GM18507 (cell line): ENCODE results near the gene SYNPO.
A peak's percentile ranks its signal among the peaks of the same experiment; 100 is the strongest.

Experiments
- DNase-seq: peaks from one replicate; pipeline ENCODE4 v3.0.0; 2011; ENCODE audit warnings: low read depth; ENCODE audit not compliant: insufficient read length; ENCODE audit errors: extremely low spot score
- FAIRE-seq: peaks from 2 replicates; lab custom pipeline; 2011; peaks lifted over from hg19 to GRCh38; lab: Jason Lieb, UNC

The SYNPO gene

GRCh38 chr5:150671509-150672236 lies 31.2 kb downstream of the SYNPO start:
- FAIRE-seq (no peak), DNase-seq (no peak)

GRCh38 chr5:150672237-150672883 lies 31.9 kb downstream of the SYNPO start:
- FAIRE-seq (no peak), DNase-seq (no peak)

- no peak for DNase-seq
- FAIRE-seq: no peak
These were observed 32.4 kb downstream of the SYNPO start for GRCh38 chr5:150672884-150673275.

GRCh38 chr5:150674341-150674821 lies 33.9 kb downstream of the SYNPO start:
- FAIRE-seq: no peak

GRCh38 chr5:150675069-150675468 lies 34.6 kb downstream of the SYNPO start:
- FAIRE-seq (no peak), DNase-seq (no peak)

More at GRCh38 chr5:150674341-150674821, 33.9 kb downstream of the SYNPO start:
- DNase-seq: no peak

- FAIRE-seq: no peak
These were observed 36.1 kb downstream of the SYNPO start for GRCh38 chr5:150676578-150676977.

GRCh38 chr5:150689120-150689519 lies 48.7 kb downstream of the SYNPO start:
- DNase-seq (no peak), FAIRE-seq (no peak)

More at GRCh38 chr5:150676578-150676977, 36.1 kb downstream of the SYNPO start:
- no peak for DNase-seq

GRCh38 chr5:150690760-150691159 lies 50.3 kb downstream of the SYNPO start:
- FAIRE-seq: no peak

GRCh38 chr5:150692276-150692675 lies 51.8 kb downstream of the SYNPO start:
- FAIRE-seq: no peak
- DNase-seq: no peak

More at GRCh38 chr5:150690760-150691159, 50.3 kb downstream of the SYNPO start:
- no peak for DNase-seq

- DNase-seq: no peak
- no peak for FAIRE-seq
These were observed 54.2 kb downstream of the SYNPO start for GRCh38 chr5:150694612-150695011.

- FAIRE-seq (no peak), DNase-seq (no peak)
These were observed 59.8 kb downstream of the SYNPO start for GRCh38 chr5:150700246-150700593.

GRCh38 chr5:150700594-150701377 lies 60.3 kb downstream of the SYNPO start, which contains the start of gene RBM22:
TSS of gene RBM22 (minus strand) at chr5:150701062. CDS start at chr5:150700985, 77 bp downstream.
- peak; percentile 70 for DNase-seq
- peak; percentile 97 for FAIRE-seq

GRCh38 chr5:150703762-150704161 lies 63.3 kb downstream of the SYNPO start:
- FAIRE-seq: no peak
- no peak for DNase-seq

- DNase-seq (no peak), FAIRE-seq (no peak)
These were observed 66.4 kb downstream of the SYNPO start for GRCh38 chr5:150706776-150707390.
